ENCODE results near the gene SLC9A9. TPM values are rescaled to one million over a fixed set of nuclear protein-coding genes. Genes with fewer than 3 reads are reported as not detected.
"Not testable (repeated sequence)": the region's sequence is repeated elsewhere in the genome, so short reads cannot be mapped to it uniquely, and the experiment has no call there.

Gene SLC9A9
- polyA plus RNA-seq, 1 of the 3 experiments (the other 2 are of a cell fraction): 0.05 TPM

DNA sequence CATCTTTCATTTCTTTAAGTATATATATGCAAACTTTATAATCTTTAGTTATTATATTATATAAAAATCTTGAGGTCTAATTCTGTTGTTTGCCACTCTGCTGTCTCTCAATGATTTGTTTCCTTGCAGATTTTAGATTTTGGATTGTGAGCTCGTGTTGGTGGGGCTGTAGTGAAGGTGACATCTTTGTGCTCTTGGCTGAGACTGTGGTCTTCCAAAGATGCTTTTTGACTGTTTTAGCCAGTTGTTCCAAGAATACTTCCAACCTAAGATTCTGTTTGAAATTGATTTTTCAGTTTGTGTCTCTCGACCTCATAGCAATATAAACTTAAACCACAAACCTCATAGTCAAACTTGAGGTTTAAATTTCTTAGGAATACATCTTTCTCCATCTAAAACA is 326.5 kb downstream of the SLC9A9 start:
- TF ChIP-seq CHD2 (IDR thresholded peaks at IDR 0.05; ENCODE audit: low read length, partially characterized antibody): no peak
- TF ChIP-seq FOXJ3 (CRISPR knock-in tag; IDR thresholded peaks at IDR 0.05): no peak
- TF ChIP-seq, protein P1, sequence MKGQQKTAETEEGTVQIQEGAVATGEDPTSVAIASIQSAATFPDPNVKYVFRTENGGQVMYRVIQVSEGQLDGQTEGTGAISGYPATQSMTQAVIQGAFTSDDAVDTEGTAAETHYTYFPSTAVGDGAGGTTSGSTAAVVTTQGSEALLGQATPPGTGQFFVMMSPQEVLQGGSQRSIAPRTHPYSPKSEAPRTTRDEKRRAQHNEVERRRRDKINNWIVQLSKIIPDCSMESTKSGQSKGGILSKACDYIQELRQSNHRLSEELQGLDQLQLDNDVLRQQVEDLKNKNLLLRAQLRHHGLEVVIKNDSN (IDR thresholded peaks at IDR 0.05; ENCODE audit: borderline replicate concordance, low read depth): no peak
- no peak for TF ChIP-seq EP300 (IDR thresholded peaks at IDR 0.05; ENCODE audit: borderline replicate concordance in 1 of 2, low read depth in 1 of 2, low read length in 1 of 2)
- TF ChIP-seq TEAD4 (IDR thresholded peaks at IDR 0.05; ENCODE audit: borderline replicate concordance, insufficient read depth): no peak
- no peak for TF ChIP-seq TCF12 (IDR thresholded peaks at IDR 0.05)
- no peak for TF ChIP-seq FOXM1 (IDR thresholded peaks at IDR 0.05; ENCODE audit: low read depth)
- TF ChIP-seq EZH2phosphoT487 (IDR thresholded peaks at IDR 0.05; ENCODE audit: borderline replicate concordance, low read depth): no peak
- TF ChIP-seq RAD21 (IDR thresholded peaks at IDR 0.05; ENCODE audit: low read length): no peak
- 1% methylated on average over 2 of the region's 2 CpGs for WGBS (ENCODE audit: low lambda C conversion rate)
- no peak for DNase-seq
- Histone ChIP-seq H4K20me1 (ENCODE audit: insufficient read depth) (no peaks in the 10 kb centered on the region), H3F3A (replicated peaks; ENCODE audit: insufficient read depth) (no peaks in the 10 kb centered on the region), H3K9me2 (no peaks in the 10 kb centered on the region), H3K27me3 (ENCODE audit: insufficient read depth) (peaks cover 14% of the 10 kb centered on the region; the same call in 1 of the 2 replicates), H3K9ac (no peak overlapping the region), H3K9me3 (no peaks in the 10 kb centered on the region), H3K4me2 (no peak overlapping the region), H3K36me3 (replicated peaks in 1 of 2; ENCODE audit: control insufficient read depth in 1 of 2, insufficient read depth in 2 of 2, low read length in 1 of 2) (no peaks in the 10 kb centered on the region), H3K27ac (ENCODE audit: low read depth in 2 of 2, low read length in 1 of 2) (no peak overlapping the region), H2AFZ (ENCODE audit: low read depth) (no peak overlapping the region), H3K79me2 (ENCODE audit: insufficient read depth) (no peaks in the 10 kb centered on the region), H3K4me1 (ENCODE audit: control insufficient read depth in 1 of 2, insufficient read depth in 2 of 2, low read depth in 1 of 2, low read length in 1 of 2) (no peaks in the 10 kb centered on the region), H3K4me3 (ENCODE audit: low read depth in 2 of 2, low read length in 1 of 2) (no peak overlapping the region)
- ChIA-PET CTCF (interaction anchor here (1.0 kb wide), 1 partner anchor 17 kb away, joined by 3 read pairs; no protein-coding TSS in a partner anchor), POLR2A (no interaction called here)

DNA sequence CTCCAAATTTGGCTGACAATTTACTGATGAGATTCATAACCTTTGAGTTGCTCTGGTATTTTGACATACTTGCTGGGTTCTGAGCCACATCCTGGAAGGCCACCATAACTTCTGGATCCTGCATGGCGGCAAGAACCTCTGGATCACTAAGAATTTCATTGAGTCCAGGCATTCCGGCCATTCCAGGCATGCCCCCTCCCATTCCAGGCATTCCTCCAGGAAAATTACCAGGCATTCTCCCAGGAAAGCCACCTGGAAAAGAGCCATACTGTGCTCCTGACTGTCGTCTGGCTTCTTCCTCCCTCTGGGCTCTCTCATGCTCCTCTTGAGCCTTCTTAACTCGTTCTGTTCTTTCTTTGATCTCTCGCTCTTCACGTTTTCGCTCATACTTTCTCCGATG is 331.1 kb downstream of the SLC9A9 start:
- H3K36me3 ChIP-seq (replicated peaks in 1 of 2; ENCODE audit: control insufficient read depth in 1 of 2, insufficient read depth in 2 of 2, low read length in 1 of 2); H4K20me1 ChIP-seq (ENCODE audit: insufficient read depth); H3K9me2 ChIP-seq; H3K79me2 ChIP-seq (ENCODE audit: insufficient read depth); CTCF ChIA-PET; POLR2A ChIA-PET; H2AFZ ChIP-seq (ENCODE audit: low read depth); H3K9me3 ChIP-seq; DNase-seq; H3F3A ChIP-seq (replicated peaks; ENCODE audit: insufficient read depth); H3K9ac ChIP-seq; H3K4me2 ChIP-seq; H3K27ac ChIP-seq (ENCODE audit: low read depth in 2 of 2, low read length in 1 of 2); H3K4me1 ChIP-seq (ENCODE audit: control insufficient read depth in 1 of 2, insufficient read depth in 2 of 2, low read depth in 1 of 2, low read length in 1 of 2); H3K4me3 ChIP-seq (ENCODE audit: low read depth in 2 of 2, low read length in 1 of 2): not testable (repeated sequence)
- 19% methylated on average over 8 of the region's 8 CpGs for WGBS (ENCODE audit: low lambda C conversion rate)
- H3K27me3 ChIP-seq (ENCODE audit: insufficient read depth): peaks cover 14% of the 10 kb centered on the region; the same call in 1 of the 2 replicates

DNA sequence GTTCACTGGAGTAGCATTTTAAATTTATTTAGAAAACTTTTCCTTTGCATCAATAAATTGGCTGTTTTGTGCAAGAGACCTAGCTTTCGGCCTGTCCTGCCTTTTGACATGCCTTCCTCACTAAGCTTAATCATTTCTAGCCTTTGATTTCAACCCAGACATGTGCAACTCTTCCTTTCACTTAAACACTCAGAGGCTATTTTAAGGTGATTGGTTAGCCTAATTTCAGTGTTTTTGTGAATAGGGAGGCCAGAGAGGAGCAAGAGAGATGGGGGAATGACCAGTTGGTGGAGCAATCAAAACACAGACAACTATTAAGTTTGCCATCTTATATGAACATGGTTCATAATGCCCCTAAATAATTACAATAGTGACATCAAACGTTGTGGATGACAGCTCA is 333.4 kb downstream of the SLC9A9 start:
- Histone ChIP-seq H3K4me3 (ENCODE audit: low read depth in 2 of 2, low read length in 1 of 2) (no peak overlapping the region), H3K9ac (no peak overlapping the region), H3K36me3 (replicated peaks in 1 of 2; ENCODE audit: control insufficient read depth in 1 of 2, insufficient read depth in 2 of 2, low read length in 1 of 2) (no peaks in the 10 kb centered on the region), H3F3A (replicated peaks; ENCODE audit: insufficient read depth) (no peaks in the 10 kb centered on the region), H3K27me3 (ENCODE audit: insufficient read depth) (peaks cover 24% of the 10 kb centered on the region; the same call in 1 of the 2 replicates), H3K4me1 (ENCODE audit: control insufficient read depth in 1 of 2, insufficient read depth in 2 of 2, low read depth in 1 of 2, low read length in 1 of 2) (no peaks in the 10 kb centered on the region), H3K9me2 (no peaks in the 10 kb centered on the region), H3K4me2 (no peak overlapping the region), H3K9me3 (no peaks in the 10 kb centered on the region), H3K27ac (ENCODE audit: low read depth in 2 of 2, low read length in 1 of 2) (no peak overlapping the region), H3K79me2 (ENCODE audit: insufficient read depth) (no peaks in the 10 kb centered on the region), H4K20me1 (ENCODE audit: insufficient read depth) (no peaks in the 10 kb centered on the region), H2AFZ (ENCODE audit: low read depth) (no peak overlapping the region)
- ChIA-PET CTCF (interaction anchor here (1.0 kb wide), 1 partner anchor 159 kb away, joined by 3 read pairs; no protein-coding TSS in a partner anchor), POLR2A (no interaction called here)
- 7% methylated on average over 2 of the region's 2 CpGs for WGBS (ENCODE audit: low lambda C conversion rate)
- TF ChIP-seq JUND (IDR thresholded peaks at IDR 0.05) (no peak), RXRA (IDR thresholded peaks at IDR 0.05; ENCODE audit: borderline replicate concordance, low read depth) (no peak)
- no peak for DNase-seq

Data from SK-N-SH (cell line).